ENCODE data around the gene ARID1B. TPM values are rescaled to one million over a fixed set of nuclear protein-coding genes. Genes with fewer than 3 reads are reported as not detected.

Gene ARID1B
- total and polyA plus RNA-seq, 4 donors: 7.0 to 49.0 (median 24.2) TPM

- Histone ChIP-seq H3K27me3 (ENCODE audit: control insufficient read depth in 4 of 4, insufficient read depth in 4 of 4, low read length in 3 of 4) (no peaks in the 10 kb centered on the region), H3K27ac (ENCODE audit: low read depth in 1 of 2, low read length in 2 of 2) (no peak overlapping the region), H3K4me1 (ENCODE audit: control insufficient read depth in 4 of 4, insufficient read depth in 4 of 4, low read length in 3 of 4) (peaks cover 0 to 2% (median 0%) of the 10 kb centered on the region in 4 donors), H3K9me3 (ENCODE audit: control insufficient read depth in 4 of 4, low read length in 3 of 4) (no peaks in the 10 kb centered on the region), H3K9ac (ENCODE audit: low read depth in 1 of 2, low read length in 2 of 2) (no peak overlapping the region), H3K36me3 (ENCODE audit: control insufficient read depth in 4 of 4, insufficient read depth in 3 of 4, low read depth in 1 of 4, low read length in 3 of 4) (no peaks in the 10 kb centered on the region), H3K4me3 (ENCODE audit: low read depth in 1 of 3, low read length in 3 of 3) (no peak overlapping the region)
- no peak for TF ChIP-seq EGR1 (IDR thresholded peaks at IDR 0.05; ENCODE audit: low read depth in 2 of 2)
- TF ChIP-seq HNF4A (conservative IDR thresholded peaks at IDR 0.05): no peak
- no peak for TF ChIP-seq SP1 (IDR thresholded peaks at IDR 0.05)
- no peak for TF ChIP-seq CTCF (IDR thresholded peaks at IDR 0.05; ENCODE audit: low read depth, low read length, missing input control)
- no peak for TF ChIP-seq MAX (IDR thresholded peaks at IDR 0.05)
- no peak for TF ChIP-seq GABPA (IDR thresholded peaks at IDR 0.05 in 1 of 2, conservative IDR thresholded peaks at IDR 0.05 in 1 of 2)
- TF ChIP-seq NR2F2 (IDR thresholded peaks at IDR 0.05): no peak
- no peak for DNase-seq (ENCODE audit: low spot score)
- 97% methylated on average over 7 of the region's 7 CpGs for WGBS
These were observed 300.1 kb downstream of the ARID1B start for GRCh38 chr6:157077251-157077650.

GRCh38 chr6:157078326-157078725, 301.1 kb downstream of the ARID1B start:
- H3K4me1 ChIP-seq (ENCODE audit: control insufficient read depth in 4 of 4, insufficient read depth in 4 of 4, low read length in 3 of 4): no peaks in the 10 kb centered on the region
- no peak overlapping the region for H3K4me3 ChIP-seq (ENCODE audit: low read depth in 1 of 3, low read length in 3 of 3)
- WGBS: 92% methylated on average over 3 of the region's 3 CpGs
- H3K27me3 ChIP-seq (ENCODE audit: control insufficient read depth in 4 of 4, insufficient read depth in 4 of 4, low read length in 3 of 4): no peaks in the 10 kb centered on the region
- TF ChIP-seq FOXA2 (IDR thresholded peaks at IDR 0.05): no peak
- TF ChIP-seq HNF4A (conservative IDR thresholded peaks at IDR 0.05): no peak
- TF ChIP-seq TAF1 (conservative IDR thresholded peaks at IDR 0.05): no peak
- TF ChIP-seq NR2F2 (IDR thresholded peaks at IDR 0.05): no peak
- TF ChIP-seq RXRA (IDR thresholded peaks at IDR 0.05): no peak
- TF ChIP-seq SP1 (IDR thresholded peaks at IDR 0.05): no peak
- no peak for TF ChIP-seq GABPA (IDR thresholded peaks at IDR 0.05 in 1 of 2, conservative IDR thresholded peaks at IDR 0.05 in 1 of 2)
- TF ChIP-seq CTCF (IDR thresholded peaks at IDR 0.05; ENCODE audit: low read depth, low read length, missing input control): no peak
- no peaks in the 10 kb centered on the region for H3K36me3 ChIP-seq (ENCODE audit: control insufficient read depth in 4 of 4, insufficient read depth in 3 of 4, low read depth in 1 of 4, low read length in 3 of 4)
- no peak for DNase-seq (ENCODE audit: low spot score)
- H3K9ac ChIP-seq (ENCODE audit: low read depth in 1 of 2, low read length in 2 of 2): no peak overlapping the region
- no peak overlapping the region for H3K27ac ChIP-seq (ENCODE audit: low read depth in 1 of 2, low read length in 2 of 2)
- no peaks in the 10 kb centered on the region for H3K9me3 ChIP-seq (ENCODE audit: control insufficient read depth in 4 of 4, low read length in 3 of 4)

- no peak overlapping the region for H3K4me3 ChIP-seq (ENCODE audit: low read depth in 1 of 3, low read length in 3 of 3)
These were observed 302.1 kb downstream of the ARID1B start for GRCh38 chr6:157079277-157079676.

More at GRCh38 chr6:157079277-157079676, 302.1 kb downstream of the ARID1B start:
- no peak for TF ChIP-seq HNF4A (conservative IDR thresholded peaks at IDR 0.05)
- no peak for TF ChIP-seq HNF4G (IDR thresholded peaks at IDR 0.05)
- no peak for TF ChIP-seq SP1 (IDR thresholded peaks at IDR 0.05)
- TF ChIP-seq RXRA (IDR thresholded peaks at IDR 0.05): no peak
- TF ChIP-seq EGR1 (IDR thresholded peaks at IDR 0.05; ENCODE audit: low read depth in 2 of 2): no peak
- no peak for TF ChIP-seq JUND (IDR thresholded peaks at IDR 0.05)
- no peak for TF ChIP-seq MAX (IDR thresholded peaks at IDR 0.05)
- TF ChIP-seq REST (IDR thresholded peaks at IDR 0.05): no peak
- no peak for TF ChIP-seq GABPA (IDR thresholded peaks at IDR 0.05 in 1 of 2, conservative IDR thresholded peaks at IDR 0.05 in 1 of 2)
- WGBS: 63% methylated on average over 1 of the region's 1 CpG
- DNase-seq (ENCODE audit: low spot score): no peak
- no peaks in the 10 kb centered on the region for H3K4me1 ChIP-seq (ENCODE audit: control insufficient read depth in 4 of 4, insufficient read depth in 4 of 4, low read length in 3 of 4)
- no peaks in the 10 kb centered on the region for H3K36me3 ChIP-seq (ENCODE audit: control insufficient read depth in 4 of 4, insufficient read depth in 3 of 4, low read depth in 1 of 4, low read length in 3 of 4)
- H3K27ac ChIP-seq (ENCODE audit: low read depth in 1 of 2, low read length in 2 of 2): no peak overlapping the region
- H3K9me3 ChIP-seq (ENCODE audit: control insufficient read depth in 4 of 4, low read length in 3 of 4): no peaks in the 10 kb centered on the region
- H3K27me3 ChIP-seq (ENCODE audit: control insufficient read depth in 4 of 4, insufficient read depth in 4 of 4, low read length in 3 of 4): no peaks in the 10 kb centered on the region
- no peak overlapping the region for H3K9ac ChIP-seq (ENCODE audit: low read depth in 1 of 2, low read length in 2 of 2)

All from liver (tissue), 9 donors.